Neural progenitor cell (in vitro differentiated cells): Measurements from ENCODE around the gene MRPL50.

Experiments
- EZH2 ChIP-seq: fragments of 200-600 bp; sonication (generic); IDR thresholded peaks from 2 replicates; pipeline ENCODE4 v1.6.1; 2017; ENCODE audit warnings: antibody characterized with exemption, mild to moderate bottlenecking, moderate library complexity
- TF ChIP-seq, protein P1 (sequence below): fragments of 200-600 bp; sonication (generic); IDR thresholded peaks from 2 replicates; pipeline ENCODE4 v1.5.1; 2017; ENCODE audit warnings: antibody characterized with exemption, mild to moderate bottlenecking

- TF ChIP-seq, protein P1, sequence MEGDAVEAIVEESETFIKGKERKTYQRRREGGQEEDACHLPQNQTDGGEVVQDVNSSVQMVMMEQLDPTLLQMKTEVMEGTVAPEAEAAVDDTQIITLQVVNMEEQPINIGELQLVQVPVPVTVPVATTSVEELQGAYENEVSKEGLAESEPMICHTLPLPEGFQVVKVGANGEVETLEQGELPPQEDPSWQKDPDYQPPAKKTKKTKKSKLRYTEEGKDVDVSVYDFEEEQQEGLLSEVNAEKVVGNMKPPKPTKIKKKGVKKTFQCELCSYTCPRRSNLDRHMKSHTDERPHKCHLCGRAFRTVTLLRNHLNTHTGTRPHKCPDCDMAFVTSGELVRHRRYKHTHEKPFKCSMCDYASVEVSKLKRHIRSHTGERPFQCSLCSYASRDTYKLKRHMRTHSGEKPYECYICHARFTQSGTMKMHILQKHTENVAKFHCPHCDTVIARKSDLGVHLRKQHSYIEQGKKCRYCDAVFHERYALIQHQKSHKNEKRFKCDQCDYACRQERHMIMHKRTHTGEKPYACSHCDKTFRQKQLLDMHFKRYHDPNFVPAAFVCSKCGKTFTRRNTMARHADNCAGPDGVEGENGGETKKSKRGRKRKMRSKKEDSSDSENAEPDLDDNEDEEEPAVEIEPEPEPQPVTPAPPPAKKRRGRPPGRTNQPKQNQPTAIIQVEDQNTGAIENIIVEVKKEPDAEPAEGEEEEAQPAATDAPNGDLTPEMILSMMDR = no peak
- no peak for TF ChIP-seq EZH2
These were observed 48.3 kb upstream of the MRPL50 start for GRCh38 chr9:101446732-101447131.
